ENCODE data around the gene PRAMEF10.
"Not testable (repeated sequence)": the region's sequence is repeated elsewhere in the genome, so short reads cannot be mapped to it uniquely, and the experiment has no call there.

The PRAMEF10 gene

GRCh38 chr1:12898170-12898569 is at the start of gene PRAMEF10:
Gene PRAMEF10 (minus strand): TSS chr1:12898270. CDS start chr1:12895847, 2,423 bp downstream.
- not testable (repeated sequence) for DNase-seq (ENCODE audit: low read depth)

DNA sequence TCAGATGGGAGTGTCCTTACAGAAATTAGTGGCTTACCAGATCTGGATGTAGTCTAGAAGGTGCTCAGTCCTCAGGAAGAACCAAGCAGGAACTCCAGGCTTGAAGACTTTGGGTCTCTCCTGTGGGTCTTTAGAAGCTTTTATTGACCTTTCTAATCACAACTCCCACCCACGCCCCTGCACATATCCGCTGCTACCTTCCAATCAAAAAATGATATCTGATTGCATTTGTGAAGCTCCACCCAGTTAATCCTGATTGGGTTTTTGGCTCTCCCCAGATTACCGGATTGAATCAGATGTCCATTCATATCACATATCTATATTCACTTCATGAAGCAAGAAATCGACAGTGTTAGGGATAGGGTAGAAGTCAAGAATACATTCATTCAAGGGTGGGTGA is 49.4 kb upstream of the PRAMEF10 start, which contains the start of gene PRAMEF6:
Gene PRAMEF6, minus strand, starts transcription at position 101 of the 400 bp plus-strand sequence. CDS start 5,062 bp downstream, outside the sequence.
- DNase-seq (ENCODE audit: low read depth), result not testable (repeated sequence)

- not testable (repeated sequence) for DNase-seq (ENCODE audit: low read depth)
Measured at GRCh38 chr1:12924368-12924767, 26.3 kb upstream of the PRAMEF10 start.

GRCh38 chr1:12921749-12922148 is 23.7 kb upstream of the PRAMEF10 start:
- not testable (repeated sequence) for DNase-seq (ENCODE audit: low read depth)

DNA sequence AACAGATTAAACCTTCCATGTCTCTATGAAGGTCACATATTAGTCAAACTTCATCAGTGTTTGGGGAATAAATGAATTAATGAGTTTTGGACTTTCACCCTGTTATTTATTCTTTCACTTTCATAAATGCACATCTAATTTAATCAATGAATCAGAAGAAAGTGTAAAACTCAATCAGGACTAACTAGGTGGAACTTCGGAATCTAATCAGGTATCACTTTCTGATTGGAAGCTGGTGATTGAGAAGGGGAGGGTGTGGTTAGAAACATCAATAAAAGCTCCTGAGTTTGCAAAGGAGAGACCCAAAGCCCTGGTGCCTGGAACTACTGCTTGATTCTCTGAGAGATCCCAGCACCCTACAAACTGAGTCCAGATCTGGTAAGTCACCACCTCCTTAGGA is 18.2 kb upstream of the PRAMEF10 start, which contains the start of gene PRAMEF7:
Gene PRAMEF7, plus strand, starts transcription at position 301 of the 400 bp plus-strand sequence. CDS start 1,083 bp downstream, outside the sequence.
- DNase-seq (ENCODE audit: low read depth), result not testable (repeated sequence)

DNA sequence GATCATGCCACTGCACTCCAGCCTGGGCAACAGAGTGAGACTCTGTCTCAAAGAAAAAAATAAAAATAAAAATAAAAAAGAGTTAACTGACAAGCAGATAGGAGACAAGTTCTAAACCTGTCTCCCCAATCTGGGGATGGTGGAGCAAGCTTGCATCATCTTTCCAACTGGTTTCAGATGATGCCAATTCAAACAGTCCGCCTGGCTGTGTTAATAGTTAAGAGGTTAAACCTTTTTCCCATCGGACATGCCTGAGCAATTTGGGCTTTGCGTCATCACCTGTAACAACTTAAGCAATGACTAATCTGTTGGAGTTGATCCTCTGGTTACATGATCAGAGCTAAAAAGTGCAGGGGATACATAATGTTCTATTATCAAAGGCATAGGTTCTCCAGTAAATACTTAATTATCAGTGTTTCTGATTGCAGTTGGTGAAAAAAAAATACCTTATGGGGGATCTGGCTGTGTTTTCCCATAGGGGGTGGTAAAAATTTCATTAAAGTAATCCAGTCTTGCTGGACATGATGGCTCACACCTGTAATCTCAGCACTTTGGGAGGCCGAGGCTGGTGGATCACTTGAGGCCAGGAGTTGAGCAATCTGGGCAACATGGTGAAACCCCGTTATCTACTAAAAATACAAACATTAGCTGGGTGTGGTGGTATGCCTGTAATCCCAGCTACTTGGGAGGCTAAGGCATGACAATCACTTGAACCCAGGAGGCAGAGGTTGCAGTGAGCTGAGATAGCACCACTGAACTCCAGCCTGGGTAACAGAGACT is 5.9 kb upstream of the PRAMEF10 start:
- not testable (repeated sequence) for DNase-seq (ENCODE audit: low read depth)

GRCh38 chr1:12899186-12899585 is 1.1 kb upstream of the PRAMEF10 start:
- DNase-seq (ENCODE audit: low read depth), result not testable (repeated sequence)

DNA sequence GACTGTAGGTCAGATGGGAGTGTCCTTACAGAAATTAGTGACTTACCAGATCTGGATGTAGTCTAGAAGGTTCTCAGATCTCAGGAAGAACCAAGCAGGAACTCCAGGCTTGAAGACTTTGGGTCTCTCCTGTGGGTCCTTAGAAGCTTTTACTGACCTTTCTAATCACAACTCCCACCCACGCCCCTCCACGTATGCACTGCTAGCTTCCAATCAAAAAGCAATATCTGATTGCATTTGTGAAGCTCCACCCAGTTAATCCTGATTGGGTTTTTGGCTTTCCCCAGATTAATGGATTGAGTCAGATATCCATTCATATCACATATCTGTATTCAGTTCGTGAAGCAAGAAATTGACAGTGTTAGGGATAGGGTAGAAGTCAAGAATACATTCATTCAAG is 12.0 kb downstream of the PRAMEF10 start, which contains the start of gene PRAMEF4:
Gene PRAMEF4, minus strand, starts transcription at position 101 of the 400 bp plus-strand sequence. CDS start 2,807 bp downstream, outside the sequence.
- DNase-seq (ENCODE audit: low read depth), result not testable (repeated sequence)

DNA sequence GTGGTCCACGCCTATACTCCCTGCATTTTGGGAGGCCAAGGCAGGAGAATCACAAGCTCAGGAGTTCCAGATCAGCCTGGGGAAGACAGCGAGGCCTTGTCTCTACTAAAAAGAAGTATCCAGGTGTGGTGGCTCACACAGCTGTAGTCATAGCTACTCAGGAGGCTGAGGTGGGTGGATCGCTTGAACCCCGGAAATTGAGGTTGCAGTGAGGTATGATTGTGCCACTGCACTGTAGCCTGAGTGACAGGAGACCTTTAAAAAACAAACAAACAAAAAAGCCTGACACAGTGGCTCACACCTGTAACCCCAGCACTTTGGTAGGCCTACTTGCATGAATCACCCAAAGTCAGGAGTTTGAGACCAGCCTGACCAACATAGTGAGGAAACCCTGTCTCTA is 19.6 kb downstream of the PRAMEF10 start:
- DNase-seq (ENCODE audit: low read depth), result not testable (repeated sequence)

GRCh38 chr1:12863131-12863880 is 34.8 kb downstream of the PRAMEF10 start:
- DNase-seq (ENCODE audit: low read depth), result not testable (repeated sequence)

DNA sequence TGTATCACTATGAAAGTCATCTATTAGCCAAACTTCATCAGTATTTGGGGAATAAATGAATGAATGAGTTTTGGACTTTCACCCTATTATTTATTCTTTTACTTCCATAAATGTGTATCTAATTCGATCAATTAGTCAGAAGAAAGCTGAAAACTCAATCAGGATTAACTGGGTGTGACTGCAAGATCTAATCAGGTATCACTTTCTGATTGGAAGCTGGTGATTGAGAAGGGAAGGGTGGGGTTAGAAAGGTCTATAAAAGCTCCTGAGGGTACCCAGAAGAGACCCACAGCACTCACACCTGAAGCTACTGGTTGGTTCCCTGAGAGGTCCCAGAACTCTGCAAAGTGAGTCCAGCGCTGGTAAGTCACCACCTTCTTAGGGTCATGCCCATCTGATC is 41.3 kb downstream of the PRAMEF10 start, which contains the start of gene PRAMEF2:
Gene PRAMEF2, plus strand, starts transcription at position 301 of the 400 bp plus-strand sequence. CDS start 1,924 bp downstream, outside the sequence.
- DNase-seq (ENCODE audit: low read depth), result not testable (repeated sequence)

- no peak for DNase-seq (ENCODE audit: low read depth)
Measured at GRCh38 chr1:12851779-12852178, 46.3 kb downstream of the PRAMEF10 start.

DNA sequence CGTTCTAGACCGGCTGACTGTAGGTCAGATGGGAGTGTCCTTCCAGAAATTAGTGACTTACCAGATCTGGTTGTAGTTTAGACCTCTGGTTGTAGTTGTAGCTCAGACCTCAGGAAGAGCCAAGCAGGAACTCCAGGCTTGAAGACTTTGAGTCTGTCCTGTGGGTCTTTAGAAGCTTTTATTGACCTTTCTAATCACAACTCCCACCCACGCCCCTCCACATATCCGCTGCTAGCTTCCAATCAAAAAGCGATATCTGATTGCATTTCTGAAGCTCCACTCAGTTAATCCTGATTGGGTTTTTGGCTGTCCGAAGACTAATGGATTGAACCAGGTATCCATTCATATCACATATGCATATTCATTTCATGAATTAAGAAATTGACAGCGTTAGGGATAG is 49.5 kb downstream of the PRAMEF10 start, which contains the start of gene HNRNPCL1:
Gene HNRNPCL1, minus strand, starts transcription at position 101 of the 400 bp plus-strand sequence. CDS start 431 bp downstream, outside the sequence.
- not testable (repeated sequence) for DNase-seq (ENCODE audit: low read depth)

Measured in stimulated activated CD8-positive, alpha-beta memory T cell treated with anti-CD3 and anti-CD28 coated beads, Interleukin-15, amount 100 ng/mL, for 24 hours (primary cell).